Mammary epithelial cell (primary cell): ENCODE results near the gene UNK.
"Not testable (repeated sequence)": the region's sequence is repeated elsewhere in the genome, so short reads cannot be mapped to it uniquely, and the experiment has no call there.

Source experiments
- EZH2 ChIP-seq: IDR thresholded peaks from 2 replicates; pipeline ENCODE4 v1.6.1; 2012; ENCODE audit warnings: low read length, inconsistent platforms, borderline replicate concordance
- TF ChIP-seq, protein P1 (sequence below), 2 donors: IDR thresholded peaks in 1 of 2; conservative IDR thresholded peaks in 1 of 2; 2 replicates each; pipeline ENCODE4 v1.5.1; 2011 to 2012; ENCODE audit warnings: inconsistent platforms in 2 of 2, low read length in 2 of 2, mild to moderate bottlenecking in 2 of 2, control low read depth in 1 of 2, low read depth in 1 of 2; ENCODE audit not compliant: insufficient read depth in 1 of 2; ENCODE audit errors: extremely low read depth in 1 of 2

DNA sequence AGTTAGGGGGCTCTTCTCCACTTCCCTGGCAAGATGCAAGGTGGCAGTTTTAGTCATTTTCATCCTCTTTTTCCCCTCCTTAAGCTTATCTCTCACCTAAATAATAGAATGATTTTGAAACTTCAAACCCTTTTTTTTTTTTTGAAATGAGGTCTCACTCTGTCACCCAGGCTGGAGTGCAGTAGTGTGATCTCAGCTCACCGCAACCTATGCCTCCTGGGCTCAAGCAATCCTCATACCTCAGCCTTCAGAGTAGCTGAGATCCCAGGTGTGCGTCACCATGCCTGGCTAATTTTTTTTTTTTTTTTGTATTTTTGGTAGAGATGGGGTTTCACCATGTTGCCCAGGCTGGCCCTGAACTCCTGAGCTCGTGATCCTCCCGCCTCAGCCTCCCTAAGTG lies 80.3 kb downstream of the UNK start:
- TF ChIP-seq, protein P1, sequence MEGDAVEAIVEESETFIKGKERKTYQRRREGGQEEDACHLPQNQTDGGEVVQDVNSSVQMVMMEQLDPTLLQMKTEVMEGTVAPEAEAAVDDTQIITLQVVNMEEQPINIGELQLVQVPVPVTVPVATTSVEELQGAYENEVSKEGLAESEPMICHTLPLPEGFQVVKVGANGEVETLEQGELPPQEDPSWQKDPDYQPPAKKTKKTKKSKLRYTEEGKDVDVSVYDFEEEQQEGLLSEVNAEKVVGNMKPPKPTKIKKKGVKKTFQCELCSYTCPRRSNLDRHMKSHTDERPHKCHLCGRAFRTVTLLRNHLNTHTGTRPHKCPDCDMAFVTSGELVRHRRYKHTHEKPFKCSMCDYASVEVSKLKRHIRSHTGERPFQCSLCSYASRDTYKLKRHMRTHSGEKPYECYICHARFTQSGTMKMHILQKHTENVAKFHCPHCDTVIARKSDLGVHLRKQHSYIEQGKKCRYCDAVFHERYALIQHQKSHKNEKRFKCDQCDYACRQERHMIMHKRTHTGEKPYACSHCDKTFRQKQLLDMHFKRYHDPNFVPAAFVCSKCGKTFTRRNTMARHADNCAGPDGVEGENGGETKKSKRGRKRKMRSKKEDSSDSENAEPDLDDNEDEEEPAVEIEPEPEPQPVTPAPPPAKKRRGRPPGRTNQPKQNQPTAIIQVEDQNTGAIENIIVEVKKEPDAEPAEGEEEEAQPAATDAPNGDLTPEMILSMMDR (conservative IDR thresholded peaks at IDR 0.05 in 1 of 2, IDR thresholded peaks at IDR 0.05 in 1 of 2; ENCODE audit: extremely low read depth in 1 of 2, insufficient read depth in 1 of 2, low read depth in 1 of 2, low read length in 2 of 2) = not testable (repeated sequence)
- TF ChIP-seq EZH2 = not testable (repeated sequence)
